Common myeloid progenitor, CD34-positive (primary cell): Measurements from ENCODE around the gene PRCC.
A peak's percentile ranks its signal among the peaks of the same experiment; 100 is the strongest.

Experiments
- CTCF ChIA-PET: fragments of 350-600 bp; sonication (Branson Sonifier 250); formaldehyde crosslinking; loops from one replicate; lab custom pipeline; 2021; ENCODE audit warnings: antibody characterized with exemption; lab: Charles Lee
- POLR2A ChIA-PET: fragments of 350-600 bp; sonication (Branson Sonifier 250); formaldehyde crosslinking; loops from one replicate; lab custom pipeline; 2021; ENCODE audit warnings: antibody characterized with exemption; lab: Charles Lee
- DNase-seq, 3 donors: peaks; one replicate each; pipeline versions ENCODE4 v3.0.0 to v3.0.0-alpha.2; 2013
- H3K27ac ChIP-seq, 2 experiments: 1 replicate in 1 of 2; 2 replicates in 1 of 2; pipeline ENCODE4 v1.7.0; 2013; ENCODE audit warnings: inconsistent platforms in 2 of 2, low read length in 2 of 2, mild to moderate bottlenecking in 2 of 2, low read depth in 1 of 2, moderate library complexity in 1 of 2; ENCODE audit not compliant: severe bottlenecking in 2 of 2, insufficient read depth in 1 of 2, poor library complexity in 1 of 2
- H3K27me3 ChIP-seq, 5 experiments: replicated peaks in 2 of 5; 1 replicate in 3 of 5; 2 replicates in 2 of 5; pipeline versions ENCODE4 v1.6.1 to v1.7.0; 2013; ENCODE audit warnings: low read length in 4 of 5, mild to moderate bottlenecking in 2 of 5, moderate library complexity in 2 of 5, inconsistent platforms in 1 of 5; ENCODE audit not compliant: insufficient read depth in 5 of 5, control insufficient read depth in 4 of 5
- H3K36me3 ChIP-seq, 4 experiments: 1 replicate in 2 of 4; 2 replicates in 2 of 4; pipeline versions ENCODE4 v1.6.1 to v1.7.0; 2013; ENCODE audit warnings: low read length in 3 of 4, control low read depth in 1 of 4, mild to moderate bottlenecking in 1 of 4; ENCODE audit not compliant: control insufficient read depth in 4 of 4, insufficient read depth in 4 of 4
- H3K4me1 ChIP-seq, 4 experiments: 1 replicate in 3 of 4; 2 replicates in 1 of 4; pipeline versions ENCODE4 v1.6.1 to v1.7.1; 2013; ENCODE audit warnings: low read length in 3 of 4, mild to moderate bottlenecking in 3 of 4, control low read depth in 1 of 4, inconsistent platforms in 1 of 4, moderate library complexity in 1 of 4; ENCODE audit not compliant: control insufficient read depth in 4 of 4, insufficient read depth in 4 of 4; ENCODE audit errors: control extremely low read depth in 1 of 4
- H3K4me3 ChIP-seq, 7 experiments: 1 replicate in 4 of 7; 2 replicates in 3 of 7; pipeline versions ENCODE4 v1.5.1 to v1.7.0; 2013; ENCODE audit warnings: mild to moderate bottlenecking in 7 of 7, low read length in 6 of 7, moderate library complexity in 6 of 7, inconsistent platforms in 2 of 7, low read depth in 2 of 7, control low read depth in 1 of 7; ENCODE audit not compliant: insufficient read depth in 4 of 7, control insufficient read depth in 1 of 7; ENCODE audit errors: extremely low read depth in 1 of 7
- H3K9me3 ChIP-seq, 5 experiments: 1 replicate in 4 of 5; 2 replicates in 1 of 5; pipeline versions ENCODE4 v1.6.1 to v1.7.1; 2013; ENCODE audit warnings: low read length in 4 of 5, mild to moderate bottlenecking in 2 of 5, inconsistent platforms in 1 of 5, low read depth in 1 of 5, moderate library complexity in 1 of 5; ENCODE audit not compliant: control insufficient read depth in 4 of 5, insufficient read depth in 2 of 5; ENCODE audit errors: control extremely low read depth in 1 of 5
- WGBS: methylation state at CpG from one replicate; pipeline ENCODE4 v1.1.5; 2013; ENCODE audit not compliant: insufficient coverage; 5-methylcytosine and 5-hydroxymethylcytosine counted together

PRCC gene

DNA sequence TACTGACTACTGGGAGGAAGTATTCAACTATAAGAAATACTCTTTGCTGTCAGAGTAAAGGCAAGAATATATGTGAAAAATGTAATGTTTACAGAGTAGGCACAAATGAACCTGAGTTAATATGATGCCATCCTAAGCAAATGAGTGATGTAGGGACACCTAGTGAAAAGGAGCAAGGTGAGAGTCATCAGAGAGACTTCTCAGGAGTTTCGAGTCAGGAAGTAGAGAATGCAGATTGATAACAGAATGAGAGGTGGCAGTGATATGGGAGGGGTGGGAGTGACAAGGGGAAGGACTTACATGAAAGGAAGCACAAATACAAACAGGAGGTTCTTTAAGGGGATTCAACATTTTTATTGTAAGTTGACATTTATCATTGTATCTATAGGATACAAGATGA is 10.2 kb downstream of the PRCC start:
- CTCF ChIA-PET, result interaction anchor here (0.9 to 1.1 kb wide), 2 partner anchors 18 to 52 kb away, joined by 3 to 5 read pairs; no protein-coding TSS in a partner anchor
- DNase-seq, result no peak
- 75% methylated on average over 1 of the region's 1 CpG for WGBS
- Histone ChIP-seq H3K9me3 (no peaks in the 10 kb centered on the region), H3K4me3 (no peak overlapping the region), H3K36me3 (peaks cover 4 to 25% (median 13%) of the 10 kb centered on the region in 4 experiments), H3K27me3 (no peaks in the 10 kb centered on the region), H3K27ac (no peak overlapping the region), H3K4me1 (peaks cover 3 to 8% (median 6%) of the 10 kb centered on the region in 4 experiments)
- POLR2A ChIA-PET, result interaction anchor here (0.9 kb wide), 1 partner anchor 9 kb away, joined by 3 read pairs; no protein-coding TSS in a partner anchor

DNA sequence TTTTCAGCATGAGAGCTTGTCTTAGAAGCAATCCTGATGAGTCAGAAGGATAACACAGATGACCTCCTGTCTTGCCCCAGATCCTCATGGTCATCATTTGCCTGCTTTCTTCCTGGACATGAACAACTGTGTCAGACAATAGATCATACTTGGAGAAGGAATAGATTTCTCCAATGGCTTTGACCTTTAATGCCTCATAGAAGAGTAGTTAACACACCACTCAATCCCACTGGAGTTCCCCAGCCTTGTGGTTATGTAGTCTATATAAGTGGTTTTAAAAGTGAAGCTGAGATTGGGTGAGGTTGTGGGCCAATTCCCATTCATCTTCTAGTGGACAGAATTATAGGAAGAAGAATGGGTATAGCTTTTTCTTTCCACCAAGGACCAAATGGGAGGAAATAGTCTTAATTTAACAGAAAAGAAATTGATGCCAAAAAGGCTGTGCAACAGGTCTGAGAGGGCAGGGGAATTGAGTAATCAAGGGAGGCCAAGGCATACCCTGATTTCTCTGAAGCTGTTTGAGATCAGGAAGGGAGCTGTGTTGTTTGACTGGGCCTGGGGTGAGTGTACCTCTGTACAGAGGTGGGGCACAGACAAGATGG is 14.4 kb downstream of the PRCC start:
- H3K36me3 ChIP-seq, result peaks cover 6 to 40% (median 15%) of the 10 kb centered on the region in 4 experiments
- POLR2A ChIA-PET, result interaction anchor here (0.6 to 1.0 kb wide), 2 partner anchors 26 to 57 kb away, joined by 3 read pairs; no protein-coding TSS in a partner anchor
- H3K4me1 ChIP-seq, result peaks cover 11 to 34% (median 17%) of the 10 kb centered on the region in 4 experiments
- no peak overlapping the region for H3K27ac ChIP-seq
- H3K27me3 ChIP-seq, result no peaks in the 10 kb centered on the region
- no peak overlapping the region for H3K4me3 ChIP-seq
- H3K9me3 ChIP-seq, result no peaks in the 10 kb centered on the region
- CTCF ChIA-PET, result interaction anchor here (0.7 to 2.1 kb wide), 9 partner anchors 9 to 108 kb away, joined by 3 to 14 read pairs (median 3); partner anchors contain the start of genes ISG20L2 and METTL25B
- no peak for DNase-seq

DNA sequence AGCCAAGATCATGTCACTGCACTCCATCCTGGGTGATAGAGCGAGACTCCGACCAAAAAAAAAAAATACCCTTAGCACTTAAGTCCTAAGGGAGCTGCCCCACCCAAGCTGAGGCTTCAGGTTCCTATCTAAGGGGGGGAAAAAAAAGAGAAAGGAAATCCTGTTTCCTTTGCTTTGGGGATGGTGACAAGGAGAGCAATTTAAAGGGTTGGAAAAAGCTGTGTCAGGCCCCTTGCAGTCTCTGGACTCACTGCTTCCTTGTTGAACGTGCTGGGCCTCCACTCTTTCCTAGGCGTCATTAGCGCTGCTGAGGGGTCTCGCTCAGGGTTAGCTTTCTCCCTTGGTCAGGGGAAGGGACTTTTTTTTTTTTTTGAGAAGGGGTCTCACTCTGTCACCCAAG is 18.1 kb downstream of the PRCC start:
- ChIA-PET CTCF (interaction anchor here (0.8 to 4.1 kb wide), 8 partner anchors 9 to 126 kb away, joined by 3 to 20 read pairs (median 8); partner anchors contain the start of gene ISG20L2), POLR2A (interaction anchor here (1.2 kb wide), 1 partner anchor 14 kb away, joined by 3 read pairs; no protein-coding TSS in a partner anchor)
- Histone ChIP-seq H3K27ac (peak overlapping the region in 1 of 2 experiments; percentile 47), H3K36me3 (peaks cover 11 to 59% (median 32%) of the 10 kb centered on the region in 4 experiments), H3K27me3 (no peaks in the 10 kb centered on the region), H3K4me3 (no peak overlapping the region), H3K9me3 (no peaks in the 10 kb centered on the region), H3K4me1 (peaks cover 8 to 32% (median 13%) of the 10 kb centered on the region in 4 experiments)
- WGBS, result 76% methylated on average over 4 of the region's 6 CpGs
- DNase-seq, result no peak

DNA sequence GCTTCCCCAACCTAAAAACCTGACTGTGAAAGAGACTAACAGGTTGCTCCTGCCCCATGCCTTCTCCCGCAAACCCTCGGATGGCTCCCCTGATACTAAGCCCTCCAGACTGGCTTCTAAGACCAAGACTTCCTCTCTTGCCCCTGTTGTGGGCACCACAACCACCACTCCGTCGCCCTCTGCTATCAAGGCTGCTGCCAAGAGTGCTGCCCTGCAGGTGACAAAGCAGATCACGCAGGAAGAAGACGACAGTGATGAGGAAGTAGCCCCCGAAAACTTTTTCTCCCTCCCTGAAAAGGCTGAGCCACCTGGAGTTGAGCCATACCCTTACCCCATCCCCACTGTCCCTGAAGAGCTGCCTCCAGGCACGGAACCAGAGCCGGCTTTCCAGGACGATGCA is 19.3 kb downstream of the PRCC start:
- peak overlapping the region in 2 of 7 experiments; percentile 36 to 58 for H3K4me3 ChIP-seq
- H3K27me3 ChIP-seq, result no peaks in the 10 kb centered on the region
- CTCF ChIA-PET, result interaction anchor here (0.7 to 3.7 kb wide), 5 partner anchors 11 to 61 kb away, joined by 3 to 20 read pairs (median 4); no protein-coding TSS in a partner anchor
- peak overlapping the region; percentile 18 to 47 for H3K27ac ChIP-seq
- H3K4me1 ChIP-seq, result peaks cover 8 to 32% (median 13%) of the 10 kb centered on the region in 4 experiments
- POLR2A ChIA-PET, result interaction anchor here (0.5 kb wide), 1 partner anchor 10 kb away, joined by 3 read pairs; no protein-coding TSS in a partner anchor
- peaks cover 15 to 62% (median 42%) of the 10 kb centered on the region in 4 experiments for H3K36me3 ChIP-seq
- 0% methylated on average over 5 of the region's 10 CpGs for WGBS
- DNase-seq, result peak; percentile 77 to 94 (median 92)
- no peaks in the 10 kb centered on the region for H3K9me3 ChIP-seq

DNA sequence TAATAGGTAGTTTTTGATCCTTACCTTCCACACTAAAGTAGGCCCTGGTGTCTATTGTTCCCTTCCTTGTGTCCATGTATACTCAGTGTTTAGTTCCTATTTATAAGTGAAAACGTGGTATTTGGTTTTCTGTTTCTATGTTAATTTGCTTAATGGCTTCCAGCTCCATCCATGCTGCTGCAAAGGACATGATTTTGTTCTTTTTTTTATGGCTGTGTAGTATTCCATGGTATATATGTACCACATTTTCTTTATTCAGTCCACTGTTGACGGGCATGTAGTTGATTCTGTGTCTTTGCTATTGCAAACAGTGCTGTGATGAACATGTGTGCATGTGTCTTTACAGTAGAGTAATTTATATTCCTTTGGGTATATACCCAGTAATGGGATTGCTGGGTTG is 20.8 kb downstream of the PRCC start:
- CTCF ChIA-PET, result interaction anchor here (1.0 to 21.9 kb wide), 9 partner anchors 9 to 69 kb away, joined by 3 to 282 read pairs (median 4); partner anchors contain the start of genes INSRR and NTRK1
- no CpG with 5 or more reads among the region's 2 CpGs for WGBS

GRCh38 chr1:156789621-156790318 is 22.4 kb downstream of the PRCC start:
- ChIA-PET POLR2A (no interaction called here), CTCF (interaction anchor here (1.1 to 21.9 kb wide), 8 partner anchors 8 to 68 kb away, joined by 3 to 282 read pairs (median 7); partner anchors contain the start of genes INSRR and NTRK1)
- Histone ChIP-seq H3K9me3 (no peaks in the 10 kb centered on the region), H3K4me3 (no peak overlapping the region), H3K27ac (no peak overlapping the region), H3K4me1 (peaks cover 8 to 22% (median 13%) of the 10 kb centered on the region in 4 experiments), H3K27me3 (no peaks in the 10 kb centered on the region), H3K36me3 (peaks cover 27 to 64% (median 54%) of the 10 kb centered on the region in 4 experiments)
- DNase-seq, result no peak
- WGBS, result 92% methylated on average over 4 of the region's 4 CpGs

More for the DNA sequence above, 20.8 kb downstream of the PRCC start:
- H3K4me3 ChIP-seq, result no peak overlapping the region
- H3K27ac ChIP-seq, result no peak overlapping the region
- POLR2A ChIA-PET, result no interaction called here
- DNase-seq, result no peak
- no peaks in the 10 kb centered on the region for H3K27me3 ChIP-seq
- peaks cover 19 to 63% (median 49%) of the 10 kb centered on the region in 4 experiments for H3K36me3 ChIP-seq
- H3K4me1 ChIP-seq, result peaks cover 8 to 29% (median 13%) of the 10 kb centered on the region in 4 experiments
- no peaks in the 10 kb centered on the region for H3K9me3 ChIP-seq
